ENCODE measurements around the gene SLC7A9. TPM values are rescaled to one million over a fixed set of nuclear protein-coding genes. Genes with fewer than 3 reads are reported as not detected.

SLC7A9 gene
- total and polyA plus RNA-seq, 2 of the 13 experiments (the other 11 are each of a cell fraction or from before 2014, with no cell fraction given): 4.7 to 8.3 TPM

- TF ChIP-seq SRSF9 (IDR thresholded peaks at IDR 0.05; ENCODE audit: borderline replicate concordance, insufficient read depth, low read depth, low read length, poor library complexity, severe bottlenecking) (no peak), ETS1 (CRISPR knock-in tag; IDR thresholded peaks at IDR 0.05) (no peak), ZNF768 (CRISPR knock-in tag; IDR thresholded peaks at IDR 0.05) (no peak), ADNP (CRISPR knock-in tag; IDR thresholded peaks at IDR 0.05) (no peak)
Measured at GRCh38 chr19:32910094-32910493, 40.5 kb upstream of the SLC7A9 start (continued).

- intact Hi-C loops (cut with micrococcal nuclease; ENCODE audit: unreplicated experiment): no loop called here
- no peak for FAIRE-seq
Measured at GRCh38 chr19:32909257-32909656, 39.7 kb upstream of the SLC7A9 start.

More at GRCh38 chr19:32909257-32909656, 39.7 kb upstream of the SLC7A9 start:
- no peaks in the 10 kb centered on the region for H3K4me1 ChIP-seq (ENCODE audit: insufficient read depth, low read length)
- in situ Hi-C loops (cut with HindIII; ENCODE audit: extremely low pct_ligation_motif_present, low pct_unique_long_range_greater_than_20kb): no loop called here
- ATAC-seq: no peak
- TF ChIP-seq TCF7L2 (IDR thresholded peaks at IDR 0.05; ENCODE audit: low read depth, low read length) (no peak), ZNF720 (CRISPR knock-in tag; IDR thresholded peaks at IDR 0.05) (no peak), POLR2AphosphoS5 (IDR thresholded peaks at IDR 0.05; ENCODE audit: low read depth, low read length) (no peak), TGIF2 (CRISPR knock-in tag; IDR thresholded peaks at IDR 0.05) (no peak), ZNF597 (CRISPR knock-in tag; IDR thresholded peaks at IDR 0.05) (no peak)
- H3K9me3 ChIP-seq (ENCODE audit: low read length): no peaks in the 10 kb centered on the region
- CTCF ChIA-PET (ENCODE audit: low intra/inter-chr PET ratio, low total read pairs): no interaction called here
- no peaks in the 10 kb centered on the region for H3K79me2 ChIP-seq (ENCODE audit: insufficient read depth, low read length)
- H3K9ac ChIP-seq (ENCODE audit: insufficient read depth, low read depth, low read length): no peak overlapping the region
- no peak overlapping the region for H3K27ac ChIP-seq (ENCODE audit: extremely low read length, insufficient read depth, low read length)
- H3K4me3 ChIP-seq (replicated peaks in 1 of 3; ENCODE audit: insufficient read depth in 1 of 3, low read depth in 2 of 3, low read length in 3 of 3): no peak overlapping the region
- H3K36me3 ChIP-seq (replicated peaks in 1 of 2; ENCODE audit: control insufficient read depth in 1 of 2, insufficient read depth in 2 of 2, low read length in 2 of 2): peaks cover 0 to 1% of the 10 kb centered on the region in 2 experiments; a peak in 2 of 5 replicates
- POLR2A ChIA-PET: no interaction called here
- no TSS peak for BruUV-seq (replicated peaks)
- no peaks in the 10 kb centered on the region for H4K20me1 ChIP-seq (ENCODE audit: insufficient read depth, low read length)
- no peak overlapping the region for H2AFZ ChIP-seq (ENCODE audit: low read length)
- no peak overlapping the region for H3K4me2 ChIP-seq (ENCODE audit: low read depth, low read length)
- H3K27me3 ChIP-seq (ENCODE audit: control insufficient read depth in 1 of 2, insufficient read depth in 2 of 2, low read length in 2 of 2): no peaks in the 10 kb centered on the region
- no peak for DNase-seq (ENCODE audit: low spot score)
